Muscle of arm (tissue), 12 donors: ENCODE data around the gene SHBG. TPM values are rescaled to one million over a fixed set of nuclear protein-coding genes. Genes with fewer than 3 reads are reported as not detected.

Source experiments
- DNase-seq: peaks from one replicate; pipeline ENCODE4 v3.0.0-alpha.2; 2013
- polyA plus RNA-seq, 12 donors: library from polyadenylated mRNA; unstranded; fragments of 120-200 nt; gene quantifications; one replicate each; pipeline ENCODE4 v1.2.1, GENCODE V29; 2013; ENCODE audit not compliant: insufficient read length in 12 of 12

The SHBG gene
- polyA plus RNA-seq, 12 donors: 0.60 to 2.1 (median 1.2) TPM; not detected in 2

- no peak for DNase-seq
Observed at GRCh38 chr17:7646457-7646856, 16.5 kb downstream of the SHBG start.

DNA sequence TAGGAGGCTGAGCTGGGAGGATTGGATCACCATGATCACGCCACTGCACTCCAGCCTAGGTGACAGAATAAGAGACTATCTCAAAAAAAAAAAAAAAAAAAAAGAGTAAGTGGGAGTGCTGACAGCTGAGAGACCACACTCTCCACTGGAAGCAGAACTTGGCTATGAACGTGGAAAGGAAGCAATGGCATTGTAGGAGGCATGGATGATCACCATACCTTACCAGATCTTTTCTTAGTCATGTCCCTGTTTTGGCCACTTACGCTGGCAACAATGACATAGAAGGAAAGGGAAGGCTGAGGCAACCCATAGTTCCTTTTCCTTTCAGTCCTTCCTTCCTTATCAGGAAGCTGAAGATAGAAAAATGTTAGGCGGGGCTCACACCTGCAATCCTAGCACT lies 17.1 kb downstream of the SHBG start:
- DNase-seq: no peak

DNA sequence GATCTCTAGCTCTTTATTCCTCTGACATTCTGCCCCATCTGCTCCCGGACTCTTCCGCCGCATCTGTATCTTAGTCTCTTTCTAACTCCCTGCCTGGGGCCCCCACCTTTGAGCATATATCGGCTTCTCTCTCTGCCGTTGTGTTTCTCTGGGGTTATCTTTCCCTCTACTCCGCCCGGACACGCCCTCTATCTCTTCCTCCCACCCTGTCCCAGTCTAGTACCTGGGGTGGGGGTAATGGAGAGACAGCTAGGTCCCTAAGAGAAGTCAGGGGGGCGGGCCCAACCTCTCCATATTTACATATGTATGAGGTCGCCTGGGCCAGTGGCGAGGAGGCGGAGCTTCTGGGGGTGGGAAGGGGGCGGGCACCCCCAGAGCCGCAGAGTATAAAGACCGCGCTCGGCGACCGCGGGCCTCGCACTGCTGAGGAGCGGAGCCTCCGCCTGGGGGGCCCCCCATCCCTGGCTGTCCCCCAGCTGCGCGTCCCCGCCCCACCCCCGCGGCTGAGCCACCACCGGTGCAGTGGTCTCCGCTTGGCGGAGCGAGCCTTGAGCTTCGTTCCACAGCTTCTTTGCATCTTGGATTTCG lies 20.7 kb downstream of the SHBG start, which contains the start of gene ATP1B2:
ATP1B2 (plus strand) TSS at position 418 of the 588 bp plus-strand sequence. CDS start 593 bp downstream, outside the sequence.
- DNase-seq: peak; percentile 76

DNA sequence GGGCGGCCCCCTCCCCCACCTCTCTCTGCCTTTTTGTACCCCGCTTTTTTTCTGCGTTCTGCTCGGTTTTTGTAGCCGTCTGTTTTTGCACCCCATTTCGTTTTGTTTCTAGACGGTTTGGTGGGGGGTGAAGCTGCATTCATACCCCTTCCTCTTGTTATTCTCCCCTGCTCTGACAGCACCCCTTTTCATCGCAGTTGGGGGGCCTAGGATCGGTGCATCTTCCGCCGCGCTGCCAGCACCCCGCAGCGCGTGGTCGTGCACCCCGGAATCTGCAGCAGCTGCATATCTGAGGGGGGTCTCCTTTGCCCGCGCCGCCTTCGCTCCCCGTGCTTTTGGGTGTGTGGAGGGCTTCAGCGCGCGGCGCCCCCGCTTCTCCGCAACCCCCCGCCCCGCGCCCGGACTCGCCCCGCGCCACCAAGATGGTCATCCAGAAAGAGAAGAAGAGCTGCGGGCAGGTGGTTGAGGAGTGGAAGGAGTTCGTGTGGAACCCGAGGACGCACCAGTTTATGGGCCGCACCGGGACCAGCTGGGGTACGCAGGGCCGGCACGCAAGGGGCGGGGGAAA lies 21.2 kb downstream of the SHBG start:
- DNase-seq: no peak

- DNase-seq: peak; percentile 57
Observed at GRCh38 chr17:7651665-7652387, 21.9 kb downstream of the SHBG start.

DNA sequence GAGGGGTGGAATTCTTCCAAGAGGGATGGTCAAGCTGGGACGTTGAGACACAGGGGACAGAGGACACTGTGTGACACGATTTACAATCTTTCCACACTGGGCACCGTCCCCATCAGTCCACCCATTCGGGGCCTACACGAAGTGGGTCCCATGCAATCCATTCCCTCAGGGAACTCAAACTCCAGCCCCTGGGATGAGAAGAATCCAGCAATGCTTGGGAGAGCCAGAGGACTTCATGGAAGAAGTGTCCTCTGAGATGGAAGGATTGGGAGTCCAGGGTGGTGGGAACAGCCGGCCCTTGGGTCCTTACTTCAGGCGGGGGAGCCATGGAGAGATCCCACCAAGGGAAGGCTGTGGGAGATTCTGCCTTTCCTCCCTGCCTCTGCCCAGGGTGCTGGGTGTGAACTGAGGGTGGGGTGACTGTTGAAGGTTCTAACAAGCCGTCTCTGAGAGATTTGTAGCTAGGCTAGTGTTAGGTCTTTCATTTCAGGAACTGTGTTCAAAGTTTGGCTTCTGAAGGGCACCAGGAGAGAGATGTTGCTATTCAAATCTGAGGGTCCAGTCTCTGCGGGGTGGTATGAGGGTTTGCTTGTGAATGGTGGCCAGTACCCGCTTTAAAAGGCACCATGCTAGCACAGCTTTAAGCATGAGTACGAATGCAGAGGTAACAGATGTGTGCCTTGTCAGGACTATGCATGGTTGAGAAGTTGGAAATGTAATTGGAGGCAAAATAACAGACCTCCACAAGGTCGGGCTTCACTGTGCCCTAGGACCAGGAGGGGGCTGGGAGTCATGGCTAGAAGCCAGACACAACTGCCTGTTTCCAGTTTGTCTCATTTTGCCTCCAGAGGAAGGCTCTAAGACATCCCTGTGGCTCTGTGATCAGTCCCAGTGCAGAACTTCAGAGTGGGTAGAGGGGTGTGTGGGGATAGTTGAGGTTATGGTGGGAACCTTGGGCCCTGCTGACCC lies 22.7 kb downstream of the SHBG start:
- DNase-seq: no peak

DNA sequence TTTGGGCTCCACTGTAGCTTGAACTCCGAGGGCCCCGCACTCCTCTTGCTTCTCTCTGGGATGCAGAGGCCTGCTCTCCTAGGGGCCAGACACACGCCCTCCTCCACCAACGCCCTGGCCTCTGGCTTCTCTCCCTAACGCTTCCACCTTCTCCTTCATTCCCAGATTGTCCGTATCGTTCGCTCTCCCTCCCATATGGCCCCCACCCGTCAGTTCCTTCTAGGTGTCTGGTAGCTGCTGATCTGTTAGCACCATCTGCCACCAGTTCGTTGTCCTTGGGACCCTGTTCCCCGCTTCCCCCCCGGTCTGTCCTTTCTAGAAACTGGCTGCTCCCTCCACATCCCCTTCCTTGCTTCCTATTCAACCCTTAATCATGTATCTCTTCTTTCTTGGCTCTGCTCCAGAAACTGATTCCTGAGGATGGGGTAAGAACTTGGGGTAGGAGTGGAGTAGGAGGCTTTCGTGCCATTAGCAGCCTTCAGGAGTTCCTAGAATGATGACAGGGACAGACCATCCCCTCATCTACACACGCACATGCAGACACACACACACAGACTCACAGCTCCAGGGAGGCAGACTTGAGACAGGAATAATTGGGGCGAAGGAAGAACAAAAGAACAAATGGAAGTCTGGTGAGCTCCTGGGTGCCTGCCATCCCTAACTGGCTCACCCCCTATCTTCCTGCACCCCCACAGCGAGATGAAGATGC lies 25.1 kb downstream of the SHBG start:
- no peak for DNase-seq

GRCh38 chr17:7655541-7655840 lies 25.6 kb downstream of the SHBG start:
- no peak for DNase-seq

DNA sequence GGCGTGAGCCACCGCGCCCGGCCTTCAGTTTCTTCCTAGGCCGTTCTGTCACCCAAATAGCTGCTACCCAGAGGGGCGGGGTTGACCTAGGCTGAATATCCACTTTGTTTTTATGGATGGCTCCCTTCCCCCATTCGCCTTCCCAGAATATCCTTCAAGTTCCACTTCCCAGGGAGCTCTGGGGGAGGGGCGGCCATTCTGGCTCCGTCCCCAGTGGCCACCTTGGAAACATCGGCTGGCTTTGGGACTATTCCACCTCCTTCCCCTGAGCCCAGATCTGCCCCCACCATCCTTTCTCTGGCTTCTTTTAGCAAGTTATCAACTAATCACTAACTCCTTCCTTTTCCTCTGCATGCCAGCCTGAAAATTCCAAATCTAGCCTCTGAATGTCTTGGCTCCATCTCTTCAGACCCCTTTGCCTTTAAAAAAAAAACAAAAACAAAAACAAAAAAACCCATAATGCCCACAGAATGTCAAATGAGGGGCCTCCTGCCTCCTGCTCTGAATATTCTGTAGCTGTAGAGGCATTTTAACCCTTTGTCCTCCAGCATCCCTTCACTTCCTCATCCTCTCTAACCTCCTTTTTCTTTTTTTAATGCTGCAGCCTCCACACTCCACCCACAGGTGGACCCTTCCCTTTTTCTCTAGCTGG lies 27.1 kb downstream of the SHBG start:
- DNase-seq: no peak

DNA sequence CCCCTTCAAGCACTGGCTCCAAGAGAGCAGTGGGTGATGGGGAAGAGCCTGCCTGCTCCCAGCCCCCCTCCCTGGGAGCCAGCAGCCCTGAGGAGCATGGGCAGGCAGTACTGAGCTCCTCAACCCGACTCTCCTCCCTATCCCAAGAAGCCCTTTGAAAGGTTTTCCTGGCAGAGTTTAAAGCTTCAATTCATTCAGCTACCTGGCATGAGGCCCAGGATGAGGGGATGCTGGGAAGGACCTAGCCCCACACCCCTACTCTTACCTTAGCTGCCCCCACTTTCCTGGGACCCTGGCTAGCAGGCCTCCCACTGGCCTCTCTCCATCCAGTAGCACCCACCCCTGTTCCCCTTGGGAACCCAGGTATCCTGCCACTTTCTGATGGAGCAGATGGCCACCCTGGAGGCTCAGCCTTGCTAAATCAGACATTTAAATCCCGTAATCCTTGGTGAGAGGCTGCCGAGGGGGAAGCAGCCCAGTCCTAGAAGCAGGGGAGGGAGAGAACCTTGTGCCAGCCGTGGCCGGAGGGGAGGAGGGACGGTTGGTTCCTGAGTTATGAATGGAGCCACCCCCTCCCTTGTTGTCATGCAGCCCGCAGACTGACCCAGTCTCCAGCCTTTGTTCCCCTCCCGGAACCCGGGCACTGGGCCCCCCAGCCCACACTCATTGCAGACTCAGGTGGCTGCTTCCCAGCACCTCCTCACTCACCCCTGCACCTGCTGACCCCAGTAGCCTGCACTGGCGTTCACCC lies 37.9 kb downstream of the SHBG start:
- DNase-seq: no peak

GRCh38 chr17:7668482-7668881 lies 38.5 kb downstream of the SHBG start:
- no peak for DNase-seq

DNA sequence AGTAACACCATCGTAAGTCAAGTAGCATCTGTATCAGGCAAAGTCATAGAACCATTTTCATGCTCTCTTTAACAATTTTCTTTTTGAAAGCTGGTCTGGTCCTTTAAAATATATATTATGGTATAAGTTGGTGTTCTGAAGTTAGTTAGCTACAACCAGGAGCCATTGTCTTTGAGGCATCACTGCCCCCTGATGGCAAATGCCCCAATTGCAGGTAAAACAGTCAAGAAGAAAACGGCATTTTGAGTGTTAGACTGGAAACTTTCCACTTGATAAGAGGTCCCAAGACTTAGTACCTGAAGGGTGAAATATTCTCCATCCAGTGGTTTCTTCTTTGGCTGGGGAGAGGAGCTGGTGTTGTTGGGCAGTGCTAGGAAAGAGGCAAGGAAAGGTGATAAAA lies 43.3 kb downstream of the SHBG start:
- DNase-seq: no peak

DNA sequence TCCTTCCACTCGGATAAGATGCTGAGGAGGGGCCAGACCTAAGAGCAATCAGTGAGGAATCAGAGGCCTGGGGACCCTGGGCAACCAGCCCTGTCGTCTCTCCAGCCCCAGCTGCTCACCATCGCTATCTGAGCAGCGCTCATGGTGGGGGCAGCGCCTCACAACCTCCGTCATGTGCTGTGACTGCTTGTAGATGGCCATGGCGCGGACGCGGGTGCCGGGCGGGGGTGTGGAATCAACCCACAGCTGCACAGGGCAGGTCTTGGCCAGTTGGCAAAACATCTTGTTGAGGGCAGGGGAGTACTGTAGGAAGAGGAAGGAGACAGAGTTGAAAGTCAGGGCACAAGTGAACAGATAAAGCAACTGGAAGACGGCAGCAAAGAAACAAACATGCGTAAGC lies 45.0 kb downstream of the SHBG start:
- DNase-seq: no peak

GRCh38 chr17:7676533-7676932 lies 46.6 kb downstream of the SHBG start:
- no peak for DNase-seq

DNA sequence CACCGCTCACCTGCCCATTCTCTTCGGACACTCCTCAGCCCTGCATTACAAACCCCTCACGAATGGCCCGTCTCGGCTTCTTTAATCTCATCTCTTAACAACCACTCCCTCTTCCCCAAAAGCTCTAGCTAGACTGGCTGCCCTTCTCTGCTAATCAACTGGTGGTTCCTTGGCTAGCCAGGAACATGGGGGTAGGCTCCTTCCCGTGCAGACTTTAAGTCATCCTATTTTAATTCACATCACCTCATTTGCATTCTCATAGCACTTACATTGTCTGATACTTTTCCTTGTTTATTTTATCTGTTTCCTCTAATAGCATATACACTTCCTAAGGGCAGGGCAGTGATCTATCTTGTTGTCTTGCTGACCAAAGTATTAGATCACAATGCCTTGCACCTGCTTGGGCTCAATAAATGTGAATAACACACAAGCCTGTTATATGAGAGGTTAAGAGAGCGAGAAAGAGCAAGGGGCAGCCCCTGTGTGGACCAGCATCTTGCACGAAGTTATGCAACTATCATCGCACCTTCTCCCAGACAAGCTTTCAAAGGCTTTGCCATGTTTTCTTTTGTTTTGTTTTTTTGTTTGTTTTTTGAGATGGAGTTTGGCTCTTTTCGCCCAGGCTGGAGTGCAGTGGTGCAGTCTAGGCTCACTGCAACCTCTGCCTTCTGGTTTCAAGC lies 47.6 kb downstream of the SHBG start:
- DNase-seq: no peak
